Measurements from ENCODE around the gene ERCC3.

DNA sequence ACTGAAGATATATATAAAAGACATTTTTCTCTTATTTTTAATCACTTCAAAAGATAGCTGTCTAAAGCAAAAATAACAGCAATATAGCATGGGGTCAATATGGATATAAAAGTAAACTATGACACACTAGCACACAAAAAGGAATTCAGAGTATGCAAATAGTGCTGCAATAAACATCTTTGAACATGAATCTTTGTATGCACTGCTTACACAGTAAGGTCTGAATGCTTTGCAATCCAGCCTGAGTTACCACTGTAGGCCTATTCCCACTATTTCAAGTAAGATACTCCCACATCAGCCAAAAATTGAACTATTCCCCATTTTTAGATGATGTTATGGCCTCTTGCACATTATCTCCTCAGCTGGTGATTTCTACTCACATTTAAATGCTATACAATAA lies 27.4 kb upstream of the ERCC3 start:
- TF ChIP-seq, protein P1, sequence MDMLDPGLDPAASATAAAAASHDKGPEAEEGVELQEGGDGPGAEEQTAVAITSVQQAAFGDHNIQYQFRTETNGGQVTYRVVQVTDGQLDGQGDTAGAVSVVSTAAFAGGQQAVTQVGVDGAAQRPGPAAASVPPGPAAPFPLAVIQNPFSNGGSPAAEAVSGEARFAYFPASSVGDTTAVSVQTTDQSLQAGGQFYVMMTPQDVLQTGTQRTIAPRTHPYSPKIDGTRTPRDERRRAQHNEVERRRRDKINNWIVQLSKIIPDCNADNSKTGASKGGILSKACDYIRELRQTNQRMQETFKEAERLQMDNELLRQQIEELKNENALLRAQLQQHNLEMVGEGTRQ (IDR thresholded peaks at IDR 0.05; ENCODE audit: low read depth, low read length) = no peak
- TF ChIP-seq, protein P1 (CRISPR knock-in tag; IDR thresholded peaks at IDR 0.05; ENCODE audit: borderline replicate concordance) = no peak
- no peak for TF ChIP-seq ZNF274 (CRISPR knock-in tag; IDR thresholded peaks at IDR 0.05)
- TF ChIP-seq ZSCAN20 (CRISPR knock-in tag; IDR thresholded peaks at IDR 0.05; ENCODE audit: borderline replicate concordance) = no peak
- TF ChIP-seq CTCF (CRISPR knock-in tag; IDR thresholded peaks at IDR 0.05) = no peak
- TF ChIP-seq, protein P2, sequence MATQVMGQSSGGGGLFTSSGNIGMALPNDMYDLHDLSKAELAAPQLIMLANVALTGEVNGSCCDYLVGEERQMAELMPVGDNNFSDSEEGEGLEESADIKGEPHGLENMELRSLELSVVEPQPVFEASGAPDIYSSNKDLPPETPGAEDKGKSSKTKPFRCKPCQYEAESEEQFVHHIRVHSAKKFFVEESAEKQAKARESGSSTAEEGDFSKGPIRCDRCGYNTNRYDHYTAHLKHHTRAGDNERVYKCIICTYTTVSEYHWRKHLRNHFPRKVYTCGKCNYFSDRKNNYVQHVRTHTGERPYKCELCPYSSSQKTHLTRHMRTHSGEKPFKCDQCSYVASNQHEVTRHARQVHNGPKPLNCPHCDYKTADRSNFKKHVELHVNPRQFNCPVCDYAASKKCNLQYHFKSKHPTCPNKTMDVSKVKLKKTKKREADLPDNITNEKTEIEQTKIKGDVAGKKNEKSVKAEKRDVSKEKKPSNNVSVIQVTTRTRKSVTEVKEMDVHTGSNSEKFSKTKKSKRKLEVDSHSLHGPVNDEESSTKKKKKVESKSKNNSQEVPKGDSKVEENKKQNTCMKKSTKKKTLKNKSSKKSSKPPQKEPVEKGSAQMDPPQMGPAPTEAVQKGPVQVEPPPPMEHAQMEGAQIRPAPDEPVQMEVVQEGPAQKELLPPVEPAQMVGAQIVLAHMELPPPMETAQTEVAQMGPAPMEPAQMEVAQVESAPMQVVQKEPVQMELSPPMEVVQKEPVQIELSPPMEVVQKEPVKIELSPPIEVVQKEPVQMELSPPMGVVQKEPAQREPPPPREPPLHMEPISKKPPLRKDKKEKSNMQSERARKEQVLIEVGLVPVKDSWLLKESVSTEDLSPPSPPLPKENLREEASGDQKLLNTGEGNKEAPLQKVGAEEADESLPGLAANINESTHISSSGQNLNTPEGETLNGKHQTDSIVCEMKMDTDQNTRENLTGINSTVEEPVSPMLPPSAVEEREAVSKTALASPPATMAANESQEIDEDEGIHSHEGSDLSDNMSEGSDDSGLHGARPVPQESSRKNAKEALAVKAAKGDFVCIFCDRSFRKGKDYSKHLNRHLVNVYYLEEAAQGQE (IDR thresholded peaks at IDR 0.05; ENCODE audit: borderline replicate concordance in 1 of 2, low read depth in 1 of 2, low read length in 2 of 2) = no peak
- no peak for TF ChIP-seq ZBTB21 (CRISPR knock-in tag; IDR thresholded peaks at IDR 0.05)
- TF ChIP-seq, protein P3, sequence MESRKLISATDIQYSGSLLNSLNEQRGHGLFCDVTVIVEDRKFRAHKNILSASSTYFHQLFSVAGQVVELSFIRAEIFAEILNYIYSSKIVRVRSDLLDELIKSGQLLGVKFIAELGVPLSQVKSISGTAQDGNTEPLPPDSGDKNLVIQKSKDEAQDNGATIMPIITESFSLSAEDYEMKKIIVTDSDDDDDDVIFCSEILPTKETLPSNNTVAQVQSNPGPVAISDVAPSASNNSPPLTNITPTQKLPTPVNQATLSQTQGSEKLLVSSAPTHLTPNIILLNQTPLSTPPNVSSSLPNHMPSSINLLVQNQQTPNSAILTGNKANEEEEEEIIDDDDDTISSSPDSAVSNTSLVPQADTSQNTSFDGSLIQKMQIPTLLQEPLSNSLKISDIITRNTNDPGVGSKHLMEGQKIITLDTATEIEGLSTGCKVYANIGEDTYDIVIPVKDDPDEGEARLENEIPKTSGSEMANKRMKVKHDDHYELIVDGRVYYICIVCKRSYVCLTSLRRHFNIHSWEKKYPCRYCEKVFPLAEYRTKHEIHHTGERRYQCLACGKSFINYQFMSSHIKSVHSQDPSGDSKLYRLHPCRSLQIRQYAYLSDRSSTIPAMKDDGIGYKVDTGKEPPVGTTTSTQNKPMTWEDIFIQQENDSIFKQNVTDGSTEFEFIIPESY (CRISPR knock-in tag; IDR thresholded peaks at IDR 0.05) = no peak
